Astrocyte of the spinal cord (primary cell): ENCODE data around the gene BCDIN3D.

Experiments
- DNase-seq: peaks from one replicate; pipeline ENCODE4 v3.0.0; 2011; ENCODE audit warnings: low read depth, low spot score
- H3K4me3 ChIP-seq: 2 replicates; pipeline ENCODE4 v1.5.1; 2011; ENCODE audit warnings: low read depth, mild to moderate bottlenecking, low read length, moderate library complexity
- in situ Hi-C: cut with HindIII; loops from 2 replicates; pipeline ENCODE4 v1.10.0; 2017; ENCODE audit warnings: low sequenced_read_pairs
- TF ChIP-seq, protein P1 (sequence below): IDR thresholded peaks from 2 replicates; pipeline ENCODE4 v1.5.1; 2012; ENCODE audit warnings: low read depth, mild to moderate bottlenecking, low read length, inconsistent platforms

The BCDIN3D gene

DNA sequence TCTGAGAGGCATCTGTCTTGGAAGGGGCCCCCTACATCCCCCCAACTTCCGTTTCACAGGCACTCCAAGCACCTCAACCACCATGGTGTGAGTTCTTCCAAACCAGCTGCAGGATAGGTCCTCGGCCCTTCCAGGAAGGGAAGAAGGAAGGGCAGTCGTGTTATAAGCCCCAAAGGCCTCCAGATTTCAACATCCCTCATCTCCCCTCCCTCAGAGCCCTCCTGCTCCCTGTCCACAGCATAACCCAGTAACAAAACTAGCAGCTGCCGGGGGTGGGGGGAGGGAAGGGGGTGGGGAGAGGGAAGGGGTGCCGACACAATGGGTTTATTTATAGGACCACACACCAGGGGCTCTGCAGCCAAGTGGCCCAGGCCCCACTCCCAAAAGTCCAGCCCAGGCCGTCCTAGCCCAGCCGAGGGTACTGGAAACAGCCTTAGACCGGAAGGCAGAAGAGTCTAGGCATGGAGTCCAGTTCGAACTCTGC, 33.0 kb downstream of the BCDIN3D start:
- DNase-seq: no peak

DNA sequence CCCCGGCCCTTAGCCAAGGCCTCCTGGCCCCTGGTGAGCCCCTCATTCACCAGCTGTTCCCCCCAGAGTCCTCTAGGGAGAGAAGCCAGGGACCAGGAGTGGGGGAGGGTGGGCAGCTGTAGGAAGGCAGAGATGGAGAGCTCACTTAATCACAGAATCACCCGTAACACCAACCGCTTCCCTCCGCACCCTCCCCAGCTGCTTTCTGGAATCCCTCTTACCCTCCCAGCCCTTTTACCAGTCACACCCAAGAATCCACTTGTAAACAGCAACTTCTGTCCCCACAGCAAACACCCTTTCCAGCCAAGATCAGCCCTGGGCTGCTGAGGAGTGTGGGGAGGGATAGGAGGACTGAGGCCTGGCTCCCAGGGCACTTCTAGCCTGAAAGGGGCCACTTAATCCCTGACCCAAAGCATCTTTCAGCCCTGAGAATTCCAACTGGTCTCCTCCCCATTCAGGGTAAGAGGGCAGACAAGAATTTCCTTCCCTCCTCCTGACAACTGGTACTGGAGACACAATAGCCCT, 33.5 kb downstream of the BCDIN3D start:
- DNase-seq: no peak
- TF ChIP-seq, protein P1, sequence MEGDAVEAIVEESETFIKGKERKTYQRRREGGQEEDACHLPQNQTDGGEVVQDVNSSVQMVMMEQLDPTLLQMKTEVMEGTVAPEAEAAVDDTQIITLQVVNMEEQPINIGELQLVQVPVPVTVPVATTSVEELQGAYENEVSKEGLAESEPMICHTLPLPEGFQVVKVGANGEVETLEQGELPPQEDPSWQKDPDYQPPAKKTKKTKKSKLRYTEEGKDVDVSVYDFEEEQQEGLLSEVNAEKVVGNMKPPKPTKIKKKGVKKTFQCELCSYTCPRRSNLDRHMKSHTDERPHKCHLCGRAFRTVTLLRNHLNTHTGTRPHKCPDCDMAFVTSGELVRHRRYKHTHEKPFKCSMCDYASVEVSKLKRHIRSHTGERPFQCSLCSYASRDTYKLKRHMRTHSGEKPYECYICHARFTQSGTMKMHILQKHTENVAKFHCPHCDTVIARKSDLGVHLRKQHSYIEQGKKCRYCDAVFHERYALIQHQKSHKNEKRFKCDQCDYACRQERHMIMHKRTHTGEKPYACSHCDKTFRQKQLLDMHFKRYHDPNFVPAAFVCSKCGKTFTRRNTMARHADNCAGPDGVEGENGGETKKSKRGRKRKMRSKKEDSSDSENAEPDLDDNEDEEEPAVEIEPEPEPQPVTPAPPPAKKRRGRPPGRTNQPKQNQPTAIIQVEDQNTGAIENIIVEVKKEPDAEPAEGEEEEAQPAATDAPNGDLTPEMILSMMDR: no peak
- in situ Hi-C loops: no loop called here
- no peak overlapping the region for H3K4me3 ChIP-seq

More for the DNA sequence above, 33.0 kb downstream of the BCDIN3D start:
- TF ChIP-seq, protein P1: no peak
- H3K4me3 ChIP-seq: no peak overlapping the region
- in situ Hi-C loops: no loop called here

DNA sequence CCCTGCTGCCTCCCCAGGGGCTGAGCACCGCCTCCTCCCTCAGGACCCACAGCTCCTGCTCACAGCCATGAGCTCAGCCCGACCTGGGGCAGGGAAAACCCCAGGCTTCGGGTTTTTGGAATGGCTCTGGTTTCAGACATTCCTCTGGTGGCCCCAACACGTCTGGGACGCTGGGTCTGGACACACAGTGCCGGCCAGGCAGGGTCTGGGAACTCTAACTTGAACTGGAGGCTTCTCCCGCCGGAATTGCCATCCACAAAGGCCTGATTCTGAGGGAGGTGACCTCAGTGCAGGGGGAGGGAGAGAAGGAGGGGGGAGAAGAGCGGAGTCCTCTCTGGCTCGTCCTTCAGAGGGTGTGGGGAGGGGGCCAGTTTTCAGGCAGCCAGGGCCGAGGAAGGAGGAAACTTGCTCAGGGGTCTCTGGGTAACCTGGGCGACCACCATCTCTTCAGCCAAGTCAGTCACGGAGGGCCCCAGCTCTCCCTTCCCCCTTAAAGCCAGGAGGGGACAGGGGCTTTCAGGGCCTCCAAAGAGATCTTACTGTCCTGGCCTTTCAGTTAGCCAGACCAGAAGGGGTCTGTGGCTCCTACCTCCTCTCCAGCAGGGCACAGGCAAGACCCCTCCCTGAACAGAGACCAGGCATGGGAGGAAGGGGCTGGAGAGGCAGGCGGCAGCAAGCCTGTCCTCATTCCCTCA, 34.1 kb downstream of the BCDIN3D start:
- H3K4me3 ChIP-seq: no peak overlapping the region
- in situ Hi-C loops: no loop called here
- TF ChIP-seq, protein P1: no peak
- peak; percentile 12 for DNase-seq

DNA sequence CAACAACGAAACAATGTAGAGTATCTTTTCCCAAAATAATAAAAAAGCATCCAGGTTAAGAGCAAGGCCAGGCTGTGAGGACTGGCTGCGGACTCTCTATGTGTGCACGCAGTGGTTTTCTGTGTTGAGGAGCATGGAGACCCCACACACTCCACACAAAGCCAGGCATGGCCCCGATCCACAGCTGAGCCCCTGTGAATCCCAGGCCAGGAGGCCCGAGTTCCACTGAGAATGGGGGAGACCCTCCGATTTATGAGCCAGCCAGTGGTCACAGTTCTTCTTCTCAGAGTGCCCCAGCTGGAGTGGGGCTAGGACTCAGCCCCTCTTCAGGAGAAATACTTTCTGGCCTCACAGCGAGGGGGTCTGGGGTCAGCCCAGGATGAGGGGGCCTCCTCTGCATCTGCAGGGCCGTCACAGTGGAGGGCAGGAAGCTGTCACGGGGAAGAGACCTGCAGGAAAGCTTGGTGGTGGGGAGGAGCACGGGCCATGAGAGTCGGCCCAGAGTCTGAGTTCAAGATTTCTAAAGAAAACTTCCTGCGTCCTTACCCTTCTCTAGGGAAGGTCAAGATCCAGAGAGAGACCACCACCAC, 34.8 kb downstream of the BCDIN3D start:
- no peak overlapping the region for H3K4me3 ChIP-seq
- no peak for DNase-seq
- TF ChIP-seq, protein P1: no peak
- in situ Hi-C loops: no loop called here

DNA sequence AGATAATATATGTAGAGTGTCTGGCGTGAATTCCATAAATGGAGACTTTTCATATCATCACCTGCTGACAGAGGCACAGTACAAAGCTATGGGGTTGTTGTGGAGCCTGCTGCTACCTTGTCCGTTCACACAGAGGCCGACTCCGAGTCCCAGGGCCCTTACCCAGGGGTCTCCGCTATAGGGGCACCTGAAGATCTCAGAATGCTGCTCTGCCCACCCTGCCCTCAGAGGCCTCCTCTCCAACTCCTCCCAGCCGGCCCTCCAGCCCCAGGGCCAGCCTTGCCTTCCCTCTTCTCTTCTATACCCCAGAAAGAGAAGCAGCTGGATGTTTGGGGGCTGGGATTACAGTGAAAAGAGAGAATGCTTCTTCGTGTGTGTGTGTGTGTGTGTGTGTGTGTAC, 36.0 kb downstream of the BCDIN3D start:
- H3K4me3 ChIP-seq: no peak overlapping the region
- TF ChIP-seq, protein P1: no peak
- in situ Hi-C loops: no loop called here

DNA sequence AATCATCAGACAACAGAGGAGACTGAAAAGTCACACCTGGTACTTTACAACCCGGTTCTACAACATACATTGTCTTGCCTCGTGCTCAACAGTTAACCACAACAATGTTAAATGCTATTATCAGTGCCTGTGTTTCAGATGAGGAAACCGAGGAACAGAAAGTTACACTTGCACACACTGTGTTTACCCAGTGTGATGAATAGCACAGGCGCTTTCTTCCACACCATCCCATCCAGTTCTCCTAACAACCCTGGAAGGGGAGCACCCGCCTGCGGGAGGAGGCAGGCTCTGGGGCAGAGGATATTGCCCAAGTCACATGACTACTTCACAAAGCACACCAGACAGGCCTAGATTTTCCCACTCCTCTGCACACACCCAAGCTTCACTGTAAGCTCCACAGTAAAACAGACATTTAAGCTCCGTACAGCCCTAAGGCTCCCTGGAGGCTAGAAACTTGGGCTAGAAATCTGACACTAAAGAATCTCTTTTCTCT, 36.5 kb downstream of the BCDIN3D start:
- TF ChIP-seq, protein P1: no peak
- DNase-seq: no peak
- H3K4me3 ChIP-seq: no peak overlapping the region
- in situ Hi-C loops: no loop called here

More for the DNA sequence above, 36.0 kb downstream of the BCDIN3D start:
- DNase-seq: no peak
